GM18505 (cell line): ENCODE data around the gene SRRM4.

Source experiments
- ATAC-seq: cut with Tn5 transposase; IDR thresholded peaks from one replicate; pipeline ENCODE4 v1.9.1; 2021; ENCODE audit not compliant: unreplicated experiment
- POLR2A ChIP-seq: IDR thresholded peaks from 4 replicates; pipeline ENCODE4 v1.6.1; 2011; ENCODE audit warnings: borderline replicate concordance; ENCODE audit not compliant: insufficient read depth, insufficient read length; ENCODE audit errors: extremely low read depth

SRRM4 gene

GRCh38 chr12:119060847-119061796 is 79.8 kb downstream of the SRRM4 start:
- no peak for TF ChIP-seq POLR2A

GRCh38 chr12:119068129-119068856 is 87.0 kb downstream of the SRRM4 start:
- ATAC-seq: no peak

More at GRCh38 chr12:119060847-119061796, 79.8 kb downstream of the SRRM4 start:
- no peak for ATAC-seq

GRCh38 chr12:119069147-119069642 is 87.9 kb downstream of the SRRM4 start:
- TF ChIP-seq POLR2A: no peak
- ATAC-seq: no peak

More at GRCh38 chr12:119068129-119068856, 87.0 kb downstream of the SRRM4 start:
- no peak for TF ChIP-seq POLR2A

GRCh38 chr12:119071176-119071575 is 89.8 kb downstream of the SRRM4 start:
- no peak for TF ChIP-seq POLR2A
- no peak for ATAC-seq

DNA sequence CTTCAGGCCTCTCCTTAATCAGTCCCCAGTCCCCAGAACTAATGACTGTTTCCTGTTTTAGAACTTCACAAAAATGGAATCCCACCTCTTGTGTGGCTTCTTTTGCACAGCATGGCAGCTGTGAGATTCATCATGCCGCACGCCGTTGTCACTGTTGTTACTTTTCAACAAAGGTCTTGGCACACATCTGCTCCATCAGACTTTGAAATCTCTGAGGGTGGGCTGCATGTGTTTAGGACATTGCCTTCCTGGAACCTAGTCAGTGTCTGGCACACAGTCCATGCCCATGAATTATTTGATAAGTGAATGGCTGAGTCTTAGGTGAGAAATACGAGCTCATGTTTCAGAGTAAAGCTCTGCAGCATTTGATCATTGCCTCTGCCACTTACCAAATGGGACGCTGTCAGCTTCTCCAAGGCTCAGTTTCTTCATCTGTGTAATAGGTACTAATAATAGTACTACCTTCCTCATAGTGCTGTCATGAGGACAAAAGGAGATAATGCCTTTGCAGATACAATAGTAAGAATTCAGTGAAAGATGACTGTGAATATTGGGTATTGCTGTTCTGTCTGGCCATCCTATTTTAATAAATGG is 90.4 kb downstream of the SRRM4 start:
- no peak for TF ChIP-seq POLR2A
- ATAC-seq: no peak

DNA sequence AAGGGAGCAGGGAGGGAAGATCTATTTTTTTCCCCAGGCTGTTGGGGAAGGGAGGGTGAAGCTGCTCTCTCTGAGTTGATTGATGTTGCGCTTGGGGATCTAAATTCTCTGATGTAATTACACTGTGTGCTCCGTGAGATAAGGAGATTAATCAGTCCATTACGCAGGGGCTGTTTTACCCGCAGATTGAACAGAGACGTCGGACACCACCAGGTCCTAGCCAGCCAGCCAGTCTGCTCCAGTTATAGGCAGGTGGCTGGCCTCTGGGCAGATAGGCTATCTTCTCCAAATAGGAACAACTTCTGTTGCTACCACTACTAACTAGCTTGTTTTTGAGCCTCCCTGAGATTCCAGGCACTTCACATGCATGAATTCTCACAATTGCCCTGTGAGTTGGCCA is 91.1 kb downstream of the SRRM4 start:
- no peak for TF ChIP-seq POLR2A
- no peak for ATAC-seq

DNA sequence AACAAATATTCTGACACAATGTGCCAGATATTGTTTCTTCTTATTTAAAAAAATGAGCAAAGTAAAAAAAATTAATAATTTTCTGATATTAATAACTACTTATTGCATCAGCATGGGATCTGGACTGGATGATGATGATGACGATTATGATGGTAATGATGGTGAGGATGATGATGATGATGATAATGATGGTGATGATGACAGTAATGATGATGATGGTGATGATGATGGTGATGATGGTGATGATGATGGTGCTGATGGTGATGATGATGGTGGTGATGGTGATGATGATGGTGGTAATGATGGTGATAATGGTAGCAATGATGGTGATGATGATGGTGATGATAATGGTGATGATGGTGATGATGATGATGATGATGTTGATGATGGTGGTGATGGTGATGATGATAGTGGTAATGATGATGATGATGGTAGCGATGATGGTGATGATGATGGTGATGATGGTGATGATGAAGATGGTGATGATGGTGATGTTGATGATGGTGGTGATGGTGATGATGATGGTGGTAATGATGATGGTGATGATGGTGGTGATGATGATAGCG is 94.0 kb downstream of the SRRM4 start:
- no peak for ATAC-seq
- TF ChIP-seq POLR2A: no peak

GRCh38 chr12:119075918-119076317 is 94.6 kb downstream of the SRRM4 start:
- no peak for ATAC-seq
- no peak for TF ChIP-seq POLR2A

GRCh38 chr12:119079530-119079929 is 98.2 kb downstream of the SRRM4 start:
- no peak for TF ChIP-seq POLR2A
- ATAC-seq: no peak

DNA sequence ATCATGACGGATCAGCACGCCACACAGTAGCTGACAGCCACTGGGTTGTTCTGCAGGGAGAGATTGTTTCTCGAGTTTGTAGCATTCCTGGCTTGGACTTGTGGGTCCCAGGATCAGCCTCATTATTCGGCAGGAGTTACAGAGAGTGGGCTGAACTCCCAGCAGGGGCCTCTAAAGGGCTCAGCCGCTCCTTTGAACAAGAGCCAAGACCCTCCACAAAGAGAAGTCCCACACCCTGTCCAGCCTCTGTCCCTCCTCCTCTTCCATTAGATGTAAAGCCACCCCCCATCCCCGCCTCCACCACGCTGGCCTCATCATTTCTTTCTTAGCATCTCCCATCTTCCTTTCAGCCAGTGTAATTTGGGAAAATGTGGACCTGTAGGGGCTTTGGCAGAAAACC is 100.7 kb downstream of the SRRM4 start:
- ATAC-seq: no peak
- TF ChIP-seq POLR2A: no peak

DNA sequence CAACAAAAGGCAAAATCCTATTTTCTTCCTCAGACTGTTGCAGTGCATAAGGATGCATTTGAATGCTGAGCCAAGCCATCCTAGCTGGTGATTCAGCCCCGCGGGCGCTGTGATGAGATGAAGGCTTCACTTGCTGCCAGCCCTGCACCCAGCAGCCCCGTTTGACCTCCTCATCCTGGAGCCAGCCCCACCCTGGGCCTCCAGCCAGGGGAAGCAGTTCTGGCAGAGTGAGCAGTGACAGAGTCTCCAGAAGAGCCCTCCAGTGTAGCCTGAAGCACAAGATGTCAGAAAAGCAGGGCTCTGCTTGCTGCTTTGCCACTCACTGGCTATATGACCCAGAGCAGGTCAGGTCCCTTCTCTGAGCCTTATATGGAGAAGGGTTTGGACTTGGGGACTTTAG is 101.2 kb downstream of the SRRM4 start:
- ATAC-seq: no peak
- no peak for TF ChIP-seq POLR2A

DNA sequence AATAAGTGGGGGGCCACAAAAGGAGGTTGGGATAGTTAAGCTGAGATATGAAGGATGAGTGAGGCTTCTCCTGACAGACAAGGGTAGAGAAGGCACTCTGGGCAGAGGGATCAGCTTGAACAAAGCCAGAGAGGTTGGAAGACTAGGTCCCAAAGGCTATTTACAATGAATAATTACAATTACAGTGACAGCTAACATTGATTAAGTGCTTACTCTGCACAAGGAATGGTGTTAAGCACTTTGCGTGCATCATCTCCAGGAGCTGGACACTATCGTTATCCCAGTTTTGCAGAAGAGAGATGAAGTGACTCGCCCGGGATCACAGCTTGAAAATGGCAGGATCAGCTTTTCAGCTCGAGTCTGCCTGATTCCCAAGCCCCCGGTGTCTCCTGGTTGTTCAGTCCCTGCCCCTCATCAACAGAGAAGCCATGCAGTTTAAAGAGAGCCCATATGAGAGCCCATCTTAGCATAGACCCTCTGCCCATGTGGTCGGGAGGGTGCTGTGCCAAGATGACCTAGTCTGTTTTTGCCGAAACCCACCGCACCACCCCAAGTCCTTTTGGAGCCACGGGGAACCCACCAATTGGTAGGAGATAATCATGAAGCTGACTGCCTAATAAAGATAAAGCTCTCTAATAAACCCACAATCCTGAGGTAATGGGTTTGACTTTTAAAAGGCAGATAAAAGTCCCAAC is 107.5 kb downstream of the SRRM4 start:
- no peak for ATAC-seq
- TF ChIP-seq POLR2A: no peak
